NT2/D1 (cell line): Measurements from ENCODE around the gene POLD4.

Source experiments
- YY1 ChIP-seq: IDR thresholded peaks from 2 replicates; pipeline ENCODE4 v1.6.1; 2011; ENCODE audit not compliant: insufficient read length, insufficient read depth
- ZNF274 ChIP-seq: IDR thresholded peaks from 2 replicates; pipeline ENCODE4 v1.6.1; 2011; ENCODE audit warnings: mild to moderate bottlenecking, low read depth, low read length

- TF ChIP-seq YY1 (no peak), ZNF274 (no peak)
Measured at GRCh38 chr11:67345920-67346819, 7.2 kb downstream of the POLD4 start.
